ENCODE data around the gene FAM163B.
A peak's percentile ranks its signal among the peaks of the same experiment; 100 is the strongest.

FAM163B gene

DNA sequence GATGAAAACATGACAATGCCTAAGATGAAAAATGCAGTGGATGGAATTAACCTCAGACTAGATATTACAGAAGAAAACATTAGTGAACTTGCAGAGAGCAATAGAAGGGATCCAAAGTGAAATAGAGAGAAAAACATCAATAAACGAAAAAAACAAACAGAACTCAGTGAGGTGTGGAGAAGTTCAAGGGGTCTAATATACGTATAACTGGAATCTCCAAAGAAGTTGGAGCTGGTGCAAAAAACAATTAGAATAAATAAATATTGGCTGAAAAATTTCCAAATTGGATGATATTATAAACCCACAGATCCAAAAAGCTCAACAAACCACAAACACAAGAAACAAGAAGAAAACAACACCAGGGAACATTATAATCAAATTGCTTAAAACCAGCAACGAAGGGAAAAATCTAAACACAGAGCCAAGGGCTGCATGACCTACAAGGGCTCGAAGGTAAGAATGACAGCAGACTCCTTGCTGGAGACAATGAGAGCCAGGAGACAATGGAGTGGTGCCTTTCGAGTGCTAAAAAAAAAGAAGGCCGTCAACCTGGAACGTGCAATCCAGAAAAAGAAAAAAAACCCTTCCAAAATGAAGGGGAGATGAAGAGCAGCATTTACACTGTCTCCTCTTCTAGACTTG, 11.8 kb downstream of the FAM163B start:
- DNase-seq: peak; percentile 11

DNA sequence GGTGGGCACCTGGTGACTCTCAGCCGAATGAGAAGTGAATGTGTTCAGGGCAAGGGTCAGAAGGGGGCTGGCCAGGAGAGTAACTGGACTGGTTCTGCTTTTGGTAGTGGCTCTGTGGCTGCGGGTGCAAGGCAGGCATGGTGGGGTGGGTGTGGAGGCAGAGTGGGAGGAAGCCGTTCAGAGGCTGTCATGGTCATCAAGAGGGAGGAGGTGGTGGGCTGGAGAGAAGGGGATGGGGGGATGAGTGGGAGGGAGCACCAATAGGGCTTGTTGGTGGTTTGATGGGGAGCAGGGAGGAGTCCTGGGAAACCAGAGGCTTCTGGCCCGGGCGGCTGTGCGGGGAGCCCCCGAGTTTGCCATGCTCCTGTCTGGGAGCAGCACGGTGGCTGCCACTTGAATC, 13.3 kb downstream of the FAM163B start:
- DNase-seq: no peak

DNA sequence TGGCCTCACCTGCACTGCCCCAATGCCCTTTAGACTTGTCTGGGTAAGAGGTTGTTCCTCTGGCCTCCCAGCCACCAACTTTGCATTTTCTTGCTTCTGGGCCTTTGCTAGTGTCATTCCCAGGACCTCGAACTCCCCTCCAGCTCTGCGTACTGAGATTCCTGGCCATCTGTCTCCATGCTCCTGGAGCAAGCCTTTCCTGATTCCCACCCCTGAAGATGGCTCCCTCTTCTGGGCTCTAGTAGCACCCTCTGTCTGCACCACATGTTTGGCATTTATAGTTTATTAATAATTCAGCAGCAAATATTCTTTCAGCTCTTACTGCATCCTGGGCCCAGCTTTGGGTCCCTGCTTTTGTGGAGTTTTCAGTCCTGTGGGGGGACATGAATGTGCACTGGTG, 14.9 kb downstream of the FAM163B start:
- no peak for DNase-seq

DNA sequence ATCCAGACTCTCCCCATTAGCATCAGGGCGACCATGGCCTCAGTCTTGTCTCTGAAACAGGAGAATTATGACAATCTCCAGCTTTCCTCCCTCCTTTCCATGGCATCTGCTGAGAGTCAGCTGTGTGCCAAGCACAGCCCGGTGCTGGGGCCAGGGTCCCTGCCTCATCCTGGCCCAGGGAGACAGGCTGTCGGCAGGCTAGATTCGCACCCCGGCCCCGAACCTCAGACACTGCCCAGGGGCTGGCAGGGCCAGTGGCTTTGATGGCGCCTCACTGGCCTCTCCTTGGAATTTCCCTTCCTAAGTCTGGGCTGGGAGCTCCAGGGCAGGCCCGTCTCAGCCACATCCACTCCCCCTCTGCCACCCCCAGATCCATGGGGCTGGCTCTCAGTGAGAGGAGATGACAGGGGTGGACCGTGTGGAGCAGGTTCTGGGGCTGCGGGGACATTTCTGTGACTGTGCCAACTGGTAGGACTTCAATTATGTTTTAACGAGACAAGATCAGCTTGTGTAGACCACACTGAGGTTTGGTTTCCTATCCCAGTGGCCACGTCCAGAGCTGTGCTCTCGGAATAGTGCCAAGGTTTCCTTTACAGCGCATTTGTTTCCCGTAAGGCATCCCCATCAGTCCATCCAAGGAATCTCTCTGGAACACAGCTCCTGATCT, 15.5 kb downstream of the FAM163B start:
- no peak for DNase-seq

DNA sequence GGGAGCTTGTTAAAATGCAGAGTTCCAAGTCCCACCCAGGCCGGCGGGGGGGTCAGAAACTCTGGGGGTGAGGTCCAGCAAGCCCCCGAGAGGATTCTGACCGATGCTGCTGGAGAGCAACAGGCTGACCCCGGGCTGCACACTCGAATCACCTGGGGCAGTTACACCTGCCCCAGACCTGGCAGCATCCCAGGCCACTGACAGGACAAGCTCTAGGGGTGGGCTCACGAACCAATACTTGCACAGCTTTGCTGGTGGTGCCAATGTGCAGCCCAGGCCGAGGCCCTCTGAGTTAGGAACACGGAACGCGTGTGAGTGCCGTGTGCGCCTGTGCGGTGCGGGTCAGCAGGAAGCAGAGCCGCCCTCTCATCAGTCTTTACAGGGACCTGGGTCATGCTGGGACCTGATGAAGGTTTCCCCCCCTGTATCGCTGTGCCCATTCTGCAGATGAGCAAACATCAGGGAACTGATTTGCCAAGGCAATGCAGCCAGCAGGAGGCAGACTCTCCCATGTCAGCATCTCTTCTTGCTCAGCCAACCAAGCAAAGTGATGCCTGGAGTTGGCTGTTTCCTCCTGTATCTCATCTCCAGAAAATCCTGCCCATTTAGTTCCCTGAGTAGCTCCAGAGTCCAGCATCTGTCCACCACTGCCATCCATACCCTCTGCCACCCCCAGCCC, 16.3 kb downstream of the FAM163B start:
- DNase-seq: no peak

DNA sequence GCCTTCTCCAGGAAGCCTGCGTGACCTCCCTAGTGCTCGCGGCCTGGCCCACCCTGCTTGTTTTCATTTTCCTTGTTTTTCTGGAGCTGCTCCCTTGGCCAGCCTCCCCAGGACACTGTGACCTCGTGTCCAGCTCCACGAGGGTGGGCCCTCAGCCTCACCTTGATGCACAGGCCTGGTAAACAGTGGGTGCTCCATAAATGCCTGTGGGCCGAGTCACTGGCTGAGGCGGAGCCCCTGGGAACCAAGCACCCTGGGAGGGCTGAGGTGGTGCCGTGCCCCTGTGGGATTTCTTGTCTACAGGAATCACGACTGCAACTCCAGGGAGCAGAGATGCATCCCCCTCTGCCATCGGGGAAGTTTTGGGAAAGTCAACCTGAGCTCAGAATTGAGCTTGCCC, 17.2 kb downstream of the FAM163B start:
- peak; percentile 16 for DNase-seq

DNA sequence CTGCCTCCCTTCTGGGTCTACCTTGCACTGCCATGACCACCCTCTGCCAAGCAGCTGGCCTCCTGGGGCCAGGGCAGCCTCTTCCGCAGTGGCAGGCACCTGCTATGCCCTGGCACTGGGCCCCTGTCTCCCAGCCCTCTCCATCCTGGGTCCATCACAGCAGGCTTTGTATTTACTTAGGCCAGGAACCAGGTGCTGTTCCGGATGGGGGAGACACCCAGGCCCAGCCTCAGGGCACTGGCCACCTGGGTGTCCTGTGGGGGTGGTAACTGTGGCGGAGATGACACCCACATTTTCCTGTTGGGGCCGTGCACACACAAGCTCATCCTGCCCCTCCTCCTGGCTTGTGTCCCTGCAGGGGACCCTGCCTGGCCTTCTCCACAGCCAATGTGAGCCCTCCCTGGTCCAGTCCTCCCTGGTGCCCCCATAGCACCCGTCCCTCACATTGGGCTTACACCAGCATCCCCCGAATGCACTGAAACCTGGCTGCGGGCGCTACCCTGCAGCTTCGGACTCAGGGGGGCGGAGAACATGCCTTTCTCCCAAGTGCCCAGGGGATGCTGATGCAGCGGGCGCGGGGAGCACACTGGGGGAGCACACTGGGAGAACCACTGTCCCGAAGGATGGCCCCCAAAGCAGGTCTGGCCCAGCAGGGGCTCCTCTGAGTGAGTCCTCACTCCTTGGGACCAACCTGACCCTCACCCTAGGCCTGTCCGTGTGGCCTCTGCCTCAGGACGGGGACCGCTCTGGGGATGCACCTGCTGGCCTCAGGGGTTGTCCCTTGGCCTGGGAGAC, 17.9 kb downstream of the FAM163B start:
- DNase-seq: no peak

DNA sequence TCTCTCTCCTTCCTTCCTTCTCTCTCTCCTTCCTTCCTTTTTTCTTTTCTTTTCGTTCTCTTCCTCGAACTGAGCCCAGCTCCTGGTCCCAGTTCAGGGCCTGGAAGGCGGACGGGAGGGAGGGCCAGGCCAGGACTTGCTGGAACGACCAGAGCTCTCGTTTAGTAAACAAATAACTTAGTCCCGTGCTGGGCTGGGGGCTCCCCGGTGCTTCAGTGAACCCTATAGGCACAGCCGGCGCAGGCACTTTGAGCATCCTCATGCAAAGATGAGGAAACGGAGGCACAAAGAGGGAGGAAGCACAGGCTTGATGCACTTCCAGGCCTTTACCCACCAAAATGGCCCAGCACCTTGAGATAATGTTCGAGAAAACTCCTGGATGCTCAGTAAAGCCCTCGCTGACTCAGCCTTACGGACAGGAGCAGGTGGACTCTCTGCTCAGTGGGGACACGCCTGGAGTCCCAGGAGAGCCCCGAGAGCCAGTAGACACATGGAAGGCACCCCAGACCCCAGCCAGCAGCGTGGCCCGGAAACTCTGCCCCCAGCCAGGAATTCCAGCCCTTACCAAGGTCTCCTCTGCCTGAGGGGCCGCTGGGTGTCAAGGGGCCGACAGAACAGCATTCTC, 18.8 kb downstream of the FAM163B start:
- DNase-seq: no peak

DNA sequence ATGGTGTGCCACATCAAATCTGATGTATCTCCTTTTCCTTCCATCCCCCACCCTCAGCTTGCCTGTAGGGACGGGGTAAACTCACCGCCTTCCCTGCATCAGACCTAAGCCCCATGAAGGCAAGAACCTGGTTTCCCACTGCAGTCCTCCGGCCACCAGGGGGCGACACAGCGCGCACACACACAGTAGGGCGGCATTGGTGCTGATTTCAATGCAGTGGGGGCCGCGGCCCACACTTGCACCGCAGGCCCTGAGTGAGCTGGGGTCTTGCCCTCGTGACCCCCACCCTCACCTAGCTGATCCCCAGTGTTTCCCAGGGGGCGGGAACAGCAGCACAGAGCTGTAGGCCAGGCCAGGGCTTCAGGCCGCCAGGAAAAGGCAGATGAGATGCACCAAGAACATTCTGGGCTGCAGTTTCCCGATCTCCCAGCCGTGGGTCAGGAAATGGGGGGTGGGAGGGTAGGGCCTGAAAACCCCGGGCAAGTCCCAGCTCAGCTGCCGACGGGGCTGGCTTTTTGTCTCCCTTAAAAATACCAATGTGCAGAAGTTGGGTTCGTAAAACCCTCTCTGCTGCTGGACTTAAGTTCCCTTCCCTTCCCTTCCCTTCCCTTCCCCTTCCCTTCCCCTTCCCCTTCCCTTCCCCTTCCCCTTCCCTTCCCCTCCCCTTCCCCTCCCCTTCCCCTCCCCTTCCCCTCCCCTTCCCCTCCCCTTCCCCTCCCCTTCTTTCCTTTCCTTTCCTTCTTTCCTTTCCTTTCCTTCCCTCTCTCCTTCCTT, 19.5 kb downstream of the FAM163B start:
- no peak for DNase-seq

DNA sequence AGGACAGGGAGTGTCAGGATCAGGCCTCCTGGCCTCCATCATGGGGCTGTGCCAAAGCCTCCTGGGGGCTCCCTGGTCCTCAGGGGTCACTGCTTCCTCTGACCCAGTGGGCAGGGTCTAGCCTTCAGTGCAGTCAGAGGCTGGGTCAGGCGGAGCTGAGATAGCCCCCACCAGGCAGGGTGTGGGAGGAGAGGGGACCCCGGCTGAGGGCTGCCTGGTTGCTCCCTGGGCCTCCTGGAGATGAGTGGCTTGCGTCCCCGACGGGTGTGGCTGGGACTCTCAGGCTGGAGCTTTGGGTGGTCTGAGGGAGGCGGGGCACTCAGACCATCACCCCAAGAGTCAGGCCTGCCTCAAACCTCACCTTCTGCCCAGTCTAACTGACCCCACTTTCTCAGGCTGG, 21.7 kb downstream of the FAM163B start:
- no peak for DNase-seq

DNA sequence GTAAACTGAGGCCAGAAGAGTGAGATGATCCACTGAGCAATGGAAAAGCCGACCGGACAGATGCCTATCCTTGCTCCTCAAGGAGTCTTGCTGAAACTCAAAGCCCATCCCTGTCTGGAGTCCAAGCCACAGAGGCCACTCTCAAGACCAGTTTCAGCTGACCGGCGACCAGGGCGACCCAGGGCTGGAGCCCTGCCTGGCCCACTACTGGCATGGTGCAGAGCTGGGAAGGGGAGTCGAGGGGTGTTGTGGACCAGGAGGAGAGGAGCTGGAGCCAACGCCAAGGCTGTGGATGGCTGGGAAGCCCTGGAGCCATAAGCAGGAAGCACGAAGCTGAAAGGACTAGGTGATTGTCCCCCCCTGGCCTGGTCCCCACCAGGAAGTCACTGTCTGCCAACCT, 22.1 kb downstream of the FAM163B start:
- DNase-seq: no peak

DNA sequence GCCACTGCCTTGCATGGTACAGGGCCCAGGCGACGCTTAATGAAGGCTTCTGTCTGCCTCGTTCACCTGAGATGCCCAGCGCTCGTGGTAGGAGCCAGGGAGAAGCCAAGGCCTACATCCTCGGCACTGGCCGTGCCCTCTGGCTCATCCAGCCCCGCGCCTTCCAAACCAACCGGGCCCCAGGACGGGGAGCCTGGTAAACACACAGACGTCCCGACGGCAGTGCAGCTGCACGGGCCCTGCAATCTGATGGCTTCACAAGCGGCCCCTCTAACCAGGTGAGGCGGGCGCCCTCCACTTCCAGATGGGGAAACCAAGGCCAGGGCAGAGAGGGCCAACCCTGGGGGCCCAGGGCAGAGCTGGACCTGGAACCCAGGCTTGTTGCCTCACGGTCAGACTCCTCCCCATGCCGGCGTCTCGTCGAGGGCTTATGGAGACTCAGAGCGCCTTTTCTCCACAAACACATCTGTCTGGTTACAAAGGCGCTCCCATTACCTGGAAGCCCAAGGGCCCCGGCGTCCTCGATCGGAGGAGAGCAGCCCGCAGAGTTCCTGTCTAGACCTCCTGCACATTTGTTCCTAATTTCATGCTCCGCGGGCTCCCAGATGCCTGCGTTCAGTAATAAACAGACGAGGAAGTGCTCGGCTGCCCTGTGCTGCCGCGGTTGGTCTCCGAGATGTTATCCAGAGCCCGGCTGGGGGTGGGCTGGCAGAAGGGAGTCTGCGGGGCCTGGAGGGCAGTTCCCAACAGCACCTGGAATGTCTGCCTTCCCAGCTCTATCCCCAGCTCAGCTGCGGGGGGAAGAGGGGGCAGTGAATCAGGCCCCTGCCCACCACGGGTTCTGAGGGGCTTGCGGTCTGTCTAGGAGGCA, 23.5 kb downstream of the FAM163B start:
- DNase-seq: no peak

DNA sequence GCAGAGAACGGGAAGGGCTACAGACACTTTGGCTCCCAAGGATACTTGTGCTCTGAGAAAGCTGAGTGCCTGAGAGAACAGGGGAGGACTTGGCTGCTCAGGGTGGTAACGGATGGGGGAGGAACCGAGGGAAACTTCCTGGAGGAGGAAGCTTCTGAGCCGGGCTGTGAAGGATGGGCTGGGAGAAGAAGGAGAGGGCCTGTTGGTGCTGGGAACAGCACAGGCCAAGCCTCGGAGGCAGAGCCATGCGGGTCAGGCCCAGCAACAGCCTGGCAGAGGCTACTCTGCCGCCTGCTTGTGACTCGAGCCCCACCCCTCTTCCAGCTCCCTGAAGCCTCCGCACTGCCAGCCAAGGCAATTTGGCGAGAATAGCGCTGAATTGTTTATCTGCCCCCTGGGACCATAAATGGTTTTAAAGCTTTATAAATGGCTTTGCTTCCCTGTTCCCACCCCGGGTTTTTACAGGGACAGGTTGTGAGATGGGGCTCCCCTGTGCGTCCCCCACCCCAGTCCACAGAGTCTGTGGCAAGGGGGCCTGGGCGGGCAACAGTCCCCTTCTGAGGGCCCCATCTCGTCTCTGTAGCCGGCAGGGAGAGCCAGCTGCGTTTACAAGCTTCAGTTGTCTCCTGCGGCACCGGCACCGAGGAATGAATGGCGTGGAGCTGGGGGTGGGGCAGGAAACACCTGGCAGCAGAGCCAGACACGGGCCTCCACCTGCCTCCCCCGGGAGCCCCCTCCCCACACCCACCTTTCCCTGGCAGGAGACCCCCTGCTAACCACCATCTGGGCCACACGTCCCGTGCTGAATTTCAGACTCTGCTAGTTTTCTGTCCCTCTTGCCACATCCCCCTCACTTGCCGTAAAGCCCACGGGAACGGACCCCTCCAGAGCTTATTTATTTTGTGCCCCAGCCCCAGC, 24.4 kb downstream of the FAM163B start:
- no peak for DNase-seq

DNA sequence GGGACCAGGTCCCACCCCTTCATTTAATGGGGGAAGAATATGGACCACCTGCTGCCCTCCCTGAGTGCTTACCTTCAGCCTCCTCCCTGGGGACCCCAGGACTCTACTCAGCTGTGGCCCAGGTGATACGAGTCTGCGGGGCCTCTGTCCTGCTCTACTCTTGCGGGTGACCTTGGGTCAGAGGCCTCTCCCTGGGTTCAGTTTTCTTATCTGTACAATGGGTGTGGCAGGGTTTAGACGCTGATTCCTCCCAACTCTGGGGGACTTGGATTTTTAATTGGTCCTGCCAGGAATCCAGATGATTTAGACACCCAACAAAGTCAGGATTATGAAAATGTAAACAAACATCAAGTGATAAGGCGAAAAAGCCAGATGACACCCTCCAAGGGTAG, 25.0 kb downstream of the FAM163B start:
- DNase-seq: no peak

DNA sequence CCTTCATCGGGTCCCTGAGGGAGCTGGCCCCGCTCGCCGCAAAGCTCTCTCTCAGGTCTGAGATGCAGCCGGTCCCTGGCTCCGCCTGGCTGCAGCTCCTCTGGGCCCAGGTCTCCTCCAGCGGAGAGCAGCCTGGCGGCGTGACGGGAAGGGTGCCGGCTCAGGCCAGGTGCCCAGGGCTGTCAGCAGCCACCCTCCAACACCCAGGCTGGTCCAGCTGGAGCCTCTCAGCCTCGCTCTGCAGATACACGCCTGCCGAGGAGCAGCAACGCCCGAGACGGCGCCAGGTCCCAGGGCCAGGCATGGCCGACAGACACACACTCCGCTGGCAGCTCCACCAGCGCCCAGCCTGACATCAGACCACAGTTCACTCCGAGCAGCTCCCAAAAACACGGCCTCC, 25.6 kb downstream of the FAM163B start:
- DNase-seq: no peak

DNA sequence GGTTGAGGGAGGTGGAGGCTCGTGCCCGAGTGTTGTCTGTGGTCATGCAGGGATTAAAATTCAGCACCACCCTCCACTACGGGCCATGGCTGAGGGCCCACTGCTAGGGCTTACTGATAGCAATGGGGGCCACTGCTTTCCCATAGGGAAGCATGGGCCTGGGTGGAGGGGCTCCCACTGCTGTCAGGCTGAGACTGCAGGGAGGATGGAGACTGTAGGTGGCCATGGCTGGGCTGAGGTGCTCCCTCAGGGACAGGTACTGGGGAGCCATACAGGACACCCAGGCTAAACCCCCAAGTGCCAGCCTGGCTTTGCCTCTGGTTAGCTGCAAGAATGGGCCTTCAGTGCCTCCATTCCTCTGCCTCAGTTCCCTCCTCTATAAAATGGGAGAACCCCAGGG, 26.1 kb downstream of the FAM163B start:
- DNase-seq: no peak

DNA sequence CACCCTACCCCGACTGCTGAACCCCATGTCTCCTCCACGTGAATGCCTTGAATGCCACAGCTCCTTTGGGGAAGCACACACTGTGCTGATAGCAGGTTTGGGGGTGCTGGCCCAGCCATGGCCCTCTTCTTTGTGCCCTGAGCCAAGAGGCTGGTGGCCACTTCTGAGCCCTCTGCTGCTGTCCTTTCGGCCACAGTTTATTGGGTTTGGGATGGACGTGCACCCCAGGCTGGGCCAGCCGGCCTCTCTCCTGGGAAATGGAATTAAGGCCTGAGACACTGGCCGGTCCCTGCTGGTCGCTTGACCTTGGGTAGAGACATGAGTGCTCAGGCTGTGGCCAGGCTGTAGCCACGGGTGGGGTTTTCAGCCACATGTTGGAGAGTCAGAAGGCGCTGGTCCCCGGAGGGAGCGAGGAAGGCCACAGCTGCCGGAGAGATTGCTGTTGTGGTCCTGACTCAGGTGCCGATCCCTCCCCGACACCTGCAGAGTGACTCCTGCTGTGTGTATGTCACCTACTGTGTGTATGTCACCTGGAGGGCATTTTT, 26.6 kb downstream of the FAM163B start:
- DNase-seq: no peak

DNA sequence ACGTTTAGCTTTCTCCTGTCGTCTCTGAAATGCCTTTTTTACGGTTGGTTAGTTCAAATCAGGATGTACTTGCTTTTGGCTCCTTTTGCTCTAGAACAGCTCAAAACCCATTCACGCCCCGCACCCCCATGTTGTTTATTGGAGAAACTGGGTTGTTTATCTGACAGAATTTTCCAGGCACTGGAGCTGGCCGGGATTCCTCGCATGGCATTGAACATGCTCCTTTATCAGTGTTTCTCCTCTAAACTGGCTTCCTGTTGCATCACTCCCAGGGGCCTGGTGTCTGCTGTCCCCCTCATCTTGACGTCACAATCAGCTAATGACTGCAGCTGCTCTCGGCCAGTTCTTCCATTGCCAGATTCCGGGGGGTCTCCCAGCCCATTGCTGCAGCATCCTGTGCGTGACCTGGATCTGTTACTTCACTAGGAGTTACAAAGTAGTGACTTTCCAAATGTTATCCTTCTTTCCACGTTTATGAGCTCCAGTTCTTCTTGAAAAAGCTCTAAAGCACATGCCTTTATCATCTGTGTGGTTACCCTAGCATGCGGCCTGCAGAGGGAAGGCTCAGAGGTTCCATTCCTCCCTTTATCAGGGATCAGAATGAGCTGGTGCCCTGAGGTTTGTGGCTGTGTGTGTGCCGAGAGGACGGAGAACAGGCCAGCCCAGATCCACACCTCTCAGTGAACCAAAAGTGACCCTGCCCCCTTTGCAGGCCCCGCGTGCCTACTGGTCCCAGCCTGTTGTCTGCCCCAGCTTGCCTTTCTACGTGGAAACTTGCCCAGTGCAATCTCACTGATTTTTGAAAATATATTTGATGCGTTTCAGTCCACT, 27.5 kb downstream of the FAM163B start:
- no peak for DNase-seq

DNA sequence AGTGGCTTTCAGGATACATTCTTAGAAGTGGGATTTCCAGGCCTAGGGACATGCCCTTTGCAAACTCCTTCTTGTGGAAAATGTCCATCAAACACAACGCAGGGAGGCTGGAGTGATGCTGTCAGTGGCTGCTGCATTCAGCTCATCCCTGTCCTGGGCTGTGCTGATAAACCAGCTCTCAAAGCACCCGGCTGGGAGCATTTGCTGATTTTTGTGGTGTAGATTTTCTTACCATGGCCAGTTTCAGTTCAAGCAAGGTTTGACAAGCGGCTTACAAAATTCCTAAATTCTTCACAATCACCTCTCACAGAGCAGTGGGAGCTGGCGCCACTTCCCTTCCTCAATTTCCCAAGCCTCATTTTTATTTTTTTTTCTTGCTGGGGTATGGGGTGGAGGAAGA, 28.2 kb downstream of the FAM163B start:
- DNase-seq: no peak

All from NCI-H226 (cell line).